ENCODE measurements around the gene CHN1.

- TF ChIP-seq POLR2A (IDR thresholded peaks at IDR 0.05) (no peak), CTCF (IDR thresholded peaks at IDR 0.05) (no peak)
Observed at GRCh38 chr2:175017618-175018414, 12.6 kb upstream of the CHN1 start.

All from testis (tissue), 2 donors.